DOHH2 (cell line): ENCODE data around the gene PLAAT1.

Experiments used
- CTCF ChIP-seq: fragments of 200-600 bp; sonication (generic); IDR thresholded peaks from one replicate; pipeline ENCODE4 v1.5.1; 2014; ENCODE audit warnings: antibody characterized with exemption, mild to moderate bottlenecking, low read depth, low read length; ENCODE audit not compliant: poor library complexity, severe bottlenecking
- EZH2phosphoT487 ChIP-seq: fragments of 200-600 bp; sonication (generic); IDR thresholded peaks from 2 replicates; pipeline ENCODE4 v1.6.1; 2017; ENCODE audit warnings: borderline replicate concordance, mild to moderate bottlenecking, antibody characterized with exemption, low read length, moderate library complexity, mixed read lengths

- TF ChIP-seq CTCF (no peak), EZH2phosphoT487 (no peak)
These were observed 30.2 kb downstream of the PLAAT1 start for GRCh38 chr3:193271101-193271840.
